Measurements from ENCODE around the gene POLA1. TPM values are rescaled to one million over a fixed set of nuclear protein-coding genes. Genes with fewer than 3 reads are reported as not detected.

POLA1 gene
- total RNA-seq, 1 donor from 2014 or later = 24.6 TPM

GRCh38 chrX:24828600-24828999, 134.9 kb downstream of the POLA1 start:
- no peak for TF ChIP-seq CTCF (conservative IDR thresholded peaks at IDR 0.05; ENCODE audit: low read depth, low read length)
- H3K4me3 ChIP-seq (ENCODE audit: low read depth, low read length) = no peak overlapping the region
- DNase-seq (ENCODE audit: low read depth) = no peak

GRCh38 chrX:24833695-24834094, 140.0 kb downstream of the POLA1 start:
- H3K4me3 ChIP-seq (ENCODE audit: low read depth, low read length) = no peak overlapping the region
- DNase-seq (ENCODE audit: low read depth) = no peak
- no peak for TF ChIP-seq CTCF (conservative IDR thresholded peaks at IDR 0.05; ENCODE audit: low read depth, low read length)

- TF ChIP-seq CTCF (conservative IDR thresholded peaks at IDR 0.05; ENCODE audit: low read depth, low read length) = no peak
Observed at GRCh38 chrX:24837966-24838365, 144.2 kb downstream of the POLA1 start.

GRCh38 chrX:24838629-24839028, 144.9 kb downstream of the POLA1 start:
- DNase-seq (ENCODE audit: low read depth) = no peak
- no peak overlapping the region for H3K4me3 ChIP-seq (ENCODE audit: low read depth, low read length)
- peak; percentile 46 for TF ChIP-seq CTCF (conservative IDR thresholded peaks at IDR 0.05; ENCODE audit: low read depth, low read length)

More at GRCh38 chrX:24837966-24838365, 144.2 kb downstream of the POLA1 start:
- H3K4me3 ChIP-seq (ENCODE audit: low read depth, low read length) = no peak overlapping the region
- DNase-seq (ENCODE audit: low read depth) = no peak

- no peak for DNase-seq (ENCODE audit: low read depth)
- H3K4me3 ChIP-seq (ENCODE audit: low read depth, low read length) = no peak overlapping the region
- no peak for TF ChIP-seq CTCF (conservative IDR thresholded peaks at IDR 0.05; ENCODE audit: low read depth, low read length)
Observed at GRCh38 chrX:24839331-24839730, 145.6 kb downstream of the POLA1 start.

- no peak for TF ChIP-seq CTCF (conservative IDR thresholded peaks at IDR 0.05; ENCODE audit: low read depth, low read length)
- no peak for DNase-seq (ENCODE audit: low read depth)
- no peak overlapping the region for H3K4me3 ChIP-seq (ENCODE audit: low read depth, low read length)
Observed at GRCh38 chrX:24842486-24842885, 148.8 kb downstream of the POLA1 start.

- no peak for TF ChIP-seq CTCF (conservative IDR thresholded peaks at IDR 0.05; ENCODE audit: low read depth, low read length)
- no peak overlapping the region for H3K4me3 ChIP-seq (ENCODE audit: low read depth, low read length)
- DNase-seq (ENCODE audit: low read depth) = no peak
Observed at GRCh38 chrX:24846550-24847150, 152.9 kb downstream of the POLA1 start.

Measured in epithelial cell of proximal tubule (primary cell).